Progenitor cell of endocrine pancreas (in vitro differentiated cells): Measurements from ENCODE around the gene BPHL. TPM values are rescaled to one million over a fixed set of nuclear protein-coding genes. Genes with fewer than 3 reads are reported as not detected.
A peak's percentile ranks its signal among the peaks of the same experiment; 100 is the strongest.
"Not testable (repeated sequence)": the region's sequence is repeated elsewhere in the genome, so short reads cannot be mapped to it uniquely, and the experiment has no call there.

Experiments used
- DNase-seq: peaks from one replicate; pipeline ENCODE4 v3.0.0; 2021; ENCODE audit warnings: low spot score; ENCODE audit not compliant: unreplicated experiment
- H3K27ac Mint-ChIP-seq: 2 replicates; pipeline ENCODE4 v1.8.0; 2021; ENCODE audit warnings: mild to moderate bottlenecking, moderate library complexity, mixed read lengths
- H3K27me3 Mint-ChIP-seq: 2 replicates; pipeline ENCODE4 v1.8.0; 2021; ENCODE audit warnings: mixed read lengths
- H3K36me3 Mint-ChIP-seq: 2 replicates; pipeline ENCODE4 v1.8.0; 2022; ENCODE audit warnings: mixed read lengths; ENCODE audit not compliant: insufficient read depth
- H3K4me1 Mint-ChIP-seq: 2 replicates; pipeline ENCODE4 v1.8.0; 2021; ENCODE audit warnings: low read depth, mixed read lengths
- H3K4me3 Mint-ChIP-seq: 2 replicates; pipeline ENCODE4 v1.8.0; 2021; ENCODE audit warnings: low read depth, mild to moderate bottlenecking, moderate library complexity, mixed read lengths
- H3K9me3 Mint-ChIP-seq: 2 replicates; pipeline ENCODE4 v1.8.0; 2021; ENCODE audit warnings: low read depth, mixed read lengths
- total RNA-seq: library from RNA; stranded (reverse); gene quantifications from 2 replicates; pipeline ENCODE4 v1.2.1, GENCODE V29; 2021
- TF ChIP-seq, protein P1 (sequence below): fragments of 200-600 bp; sonication (generic); IDR thresholded peaks from one replicate; pipeline ENCODE4 v1.5.0; 2021; ENCODE audit warnings: antibody characterized with exemption, mild to moderate bottlenecking; ENCODE audit not compliant: unreplicated experiment

Gene BPHL
- total RNA-seq, 1 donor from 2014 or later = 68.4 TPM

DNA sequence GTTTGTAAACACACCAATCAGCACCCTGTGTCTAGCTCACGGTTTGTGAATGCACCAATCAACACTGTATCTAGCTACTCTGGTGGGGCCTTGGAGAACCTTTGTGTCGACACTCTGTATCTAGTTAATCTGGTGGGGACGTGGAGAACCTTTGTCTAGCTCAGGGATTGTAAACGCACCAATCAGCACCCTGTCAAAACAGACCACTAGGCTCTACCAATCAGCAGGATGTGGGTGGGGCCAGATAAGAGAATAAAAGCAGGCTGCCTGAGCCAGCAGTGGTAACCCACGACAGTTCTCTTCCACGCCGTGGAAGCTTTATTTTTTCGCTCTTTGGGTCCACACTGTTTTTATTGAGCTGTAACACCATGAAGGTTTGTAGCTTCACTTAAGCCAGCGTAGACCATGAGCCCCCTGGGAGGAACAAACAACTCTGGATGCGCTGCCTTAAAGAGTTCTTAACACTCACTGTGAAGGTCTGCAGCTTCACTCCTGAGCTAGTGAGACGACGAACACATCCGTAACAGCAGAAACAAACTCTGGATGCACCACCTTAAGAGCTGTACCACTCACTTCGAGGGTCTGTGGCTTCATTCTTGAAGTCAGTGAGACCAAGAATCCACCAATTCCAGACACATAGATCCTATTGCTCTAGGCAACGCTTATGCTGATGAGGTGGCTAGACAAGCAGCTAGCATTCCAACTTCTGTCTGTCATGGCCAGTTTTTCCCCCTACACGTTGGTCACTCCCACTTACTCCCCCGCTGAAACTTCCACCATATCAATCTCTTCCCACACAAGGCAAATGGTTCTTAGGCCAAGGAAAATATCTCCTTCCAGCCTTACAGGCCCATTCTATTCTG lies 53.0 kb downstream of the BPHL start:
- H3K4me3 Mint-ChIP-seq, H3K27ac Mint-ChIP-seq, DNase-seq, H3K9me3 Mint-ChIP-seq, H3K4me1 Mint-ChIP-seq, H3K36me3 Mint-ChIP-seq: not testable (repeated sequence)
- peaks cover 20% of the 10 kb centered on the region for H3K27me3 Mint-ChIP-seq

GRCh38 chr6:3172789-3173188 lies 54.3 kb downstream of the BPHL start:
- H3K9me3 Mint-ChIP-seq, H3K27me3 Mint-ChIP-seq, H3K36me3 Mint-ChIP-seq, H3K27ac Mint-ChIP-seq, DNase-seq, H3K4me3 Mint-ChIP-seq, H3K4me1 Mint-ChIP-seq: not testable (repeated sequence)

- not testable (repeated sequence) for H3K27me3 Mint-ChIP-seq, H3K4me1 Mint-ChIP-seq, H3K36me3 Mint-ChIP-seq, DNase-seq, H3K4me3 Mint-ChIP-seq, H3K27ac Mint-ChIP-seq, H3K9me3 Mint-ChIP-seq
These were observed 55.2 kb downstream of the BPHL start for GRCh38 chr6:3173636-3174089.

DNA sequence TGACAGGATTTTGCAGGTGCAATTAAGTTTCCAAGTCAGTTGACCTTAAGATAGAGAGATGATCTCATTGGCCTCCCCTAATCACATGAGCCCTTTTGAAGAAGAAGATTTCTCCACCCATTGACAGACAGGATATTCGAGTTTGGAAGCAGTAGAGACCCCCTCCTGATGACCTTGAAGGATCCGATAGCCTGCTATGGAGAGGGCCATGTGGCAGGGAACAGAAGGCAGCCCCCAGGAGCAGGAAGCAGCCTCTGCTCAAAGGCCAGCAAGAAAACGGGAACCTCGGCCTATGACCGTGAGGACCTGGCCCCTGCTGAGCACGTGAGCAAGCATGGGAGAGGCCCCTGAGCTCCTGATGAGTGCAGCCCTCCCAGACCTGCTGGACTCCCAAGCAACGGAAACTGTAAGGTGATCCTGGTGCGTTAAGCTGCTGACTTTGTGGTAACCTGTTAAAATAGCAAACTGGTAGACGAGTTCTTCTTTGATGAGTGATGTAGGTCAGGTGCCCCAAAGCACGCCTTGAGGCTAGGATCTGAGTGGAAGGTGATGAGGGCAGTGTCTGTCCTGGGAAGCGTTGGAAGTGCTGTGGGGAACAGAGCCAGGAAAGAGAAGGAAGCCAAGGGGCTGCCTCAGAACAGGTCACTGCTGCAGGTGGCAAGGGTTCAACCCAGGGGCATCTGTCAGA lies 57.3 kb downstream of the BPHL start:
- H3K9me3 Mint-ChIP-seq = no peaks in the 10 kb centered on the region
- H3K36me3 Mint-ChIP-seq = no peaks in the 10 kb centered on the region
- no peak for DNase-seq
- no peak overlapping the region for H3K27ac Mint-ChIP-seq
- H3K4me3 Mint-ChIP-seq = no peak overlapping the region
- TF ChIP-seq, protein P1, sequence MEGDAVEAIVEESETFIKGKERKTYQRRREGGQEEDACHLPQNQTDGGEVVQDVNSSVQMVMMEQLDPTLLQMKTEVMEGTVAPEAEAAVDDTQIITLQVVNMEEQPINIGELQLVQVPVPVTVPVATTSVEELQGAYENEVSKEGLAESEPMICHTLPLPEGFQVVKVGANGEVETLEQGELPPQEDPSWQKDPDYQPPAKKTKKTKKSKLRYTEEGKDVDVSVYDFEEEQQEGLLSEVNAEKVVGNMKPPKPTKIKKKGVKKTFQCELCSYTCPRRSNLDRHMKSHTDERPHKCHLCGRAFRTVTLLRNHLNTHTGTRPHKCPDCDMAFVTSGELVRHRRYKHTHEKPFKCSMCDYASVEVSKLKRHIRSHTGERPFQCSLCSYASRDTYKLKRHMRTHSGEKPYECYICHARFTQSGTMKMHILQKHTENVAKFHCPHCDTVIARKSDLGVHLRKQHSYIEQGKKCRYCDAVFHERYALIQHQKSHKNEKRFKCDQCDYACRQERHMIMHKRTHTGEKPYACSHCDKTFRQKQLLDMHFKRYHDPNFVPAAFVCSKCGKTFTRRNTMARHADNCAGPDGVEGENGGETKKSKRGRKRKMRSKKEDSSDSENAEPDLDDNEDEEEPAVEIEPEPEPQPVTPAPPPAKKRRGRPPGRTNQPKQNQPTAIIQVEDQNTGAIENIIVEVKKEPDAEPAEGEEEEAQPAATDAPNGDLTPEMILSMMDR = no peak
- H3K27me3 Mint-ChIP-seq = peaks cover 8% of the 10 kb centered on the region
- peaks cover 9% of the 10 kb centered on the region for H3K4me1 Mint-ChIP-seq

DNA sequence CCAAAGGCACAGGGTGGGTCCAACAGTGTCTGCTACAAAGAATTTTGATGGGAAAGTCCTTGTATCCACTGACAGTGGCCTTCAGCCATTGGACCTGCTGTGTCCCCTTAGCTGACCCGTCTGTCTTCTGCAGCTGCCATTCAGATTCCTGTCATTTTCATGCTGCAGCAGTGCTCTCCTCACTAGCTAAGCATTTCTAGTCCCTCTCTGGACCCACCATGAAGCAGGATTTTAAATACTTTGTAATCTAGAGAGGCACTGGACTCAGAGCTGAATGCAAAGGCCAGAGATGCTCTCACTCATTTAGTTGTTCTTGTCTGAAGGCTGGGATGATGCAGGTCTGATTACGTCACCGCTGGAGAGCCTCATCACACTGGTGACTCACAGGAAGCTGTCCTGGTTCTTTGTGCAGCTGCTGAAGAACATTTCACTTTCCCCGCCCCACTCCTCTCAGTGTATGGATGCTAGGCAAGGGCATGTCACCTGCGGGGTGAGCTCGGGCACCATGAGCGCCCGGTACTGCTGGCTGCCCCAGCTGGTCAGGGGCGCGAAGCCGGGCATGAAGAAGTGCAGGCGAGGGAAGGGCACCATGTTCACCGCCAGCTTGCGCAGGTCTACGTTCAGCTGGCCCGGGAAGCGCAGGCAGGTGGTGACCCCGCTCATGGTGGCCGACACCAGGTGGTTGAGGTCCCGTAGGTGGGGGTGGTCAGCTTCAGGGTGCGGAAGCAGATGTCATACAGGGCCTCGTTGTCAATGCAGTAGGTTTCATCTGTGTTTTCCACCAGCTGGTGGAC lies 58.2 kb downstream of the BPHL start:
- Mint-ChIP-seq H3K4me3 (no peak overlapping the region), H3K27me3 (peaks cover 8% of the 10 kb centered on the region), H3K4me1 (peaks cover 9% of the 10 kb centered on the region), H3K9me3 (no peaks in the 10 kb centered on the region), H3K27ac (no peak overlapping the region), H3K36me3 (no peaks in the 10 kb centered on the region)
- DNase-seq = no peak
- TF ChIP-seq, protein P1 = no peak

GRCh38 chr6:3178666-3179065 lies 60.2 kb downstream of the BPHL start:
- not testable (repeated sequence) for H3K4me3 Mint-ChIP-seq, H3K9me3 Mint-ChIP-seq, DNase-seq, H3K36me3 Mint-ChIP-seq, H3K27me3 Mint-ChIP-seq, H3K4me1 Mint-ChIP-seq, H3K27ac Mint-ChIP-seq

DNA sequence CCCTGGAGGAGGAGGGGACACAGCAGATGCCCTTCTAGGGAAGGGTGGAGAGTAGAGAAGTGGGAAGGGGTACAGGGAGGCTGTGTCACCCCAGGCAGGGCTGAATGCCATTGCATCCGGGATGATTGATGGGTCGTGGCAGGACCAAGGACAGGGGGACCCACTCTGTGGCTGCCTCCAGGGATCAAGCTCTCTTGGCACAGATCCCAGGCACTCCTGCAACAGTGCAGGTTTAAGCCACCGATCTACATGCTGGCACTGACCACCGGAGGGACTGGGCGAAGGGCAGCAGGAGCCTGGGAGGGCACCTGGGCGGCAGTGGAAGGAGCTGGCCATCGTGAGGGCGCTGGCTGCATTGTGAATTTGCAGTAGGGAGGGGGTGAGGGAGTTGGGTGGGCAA lies 61.4 kb downstream of the BPHL start:
- H3K4me3 Mint-ChIP-seq = peak overlapping the region; percentile 61
- H3K27me3 Mint-ChIP-seq, H3K36me3 Mint-ChIP-seq, H3K9me3 Mint-ChIP-seq, DNase-seq, H3K4me1 Mint-ChIP-seq, H3K27ac Mint-ChIP-seq: not testable (repeated sequence)
